ENCODE data around the gene MYO1G. TPM values are rescaled to one million over a fixed set of nuclear protein-coding genes. Genes with fewer than 3 reads are reported as not detected.

Gene MYO1G
- total and polyA plus RNA-seq, 12 donors, result 0.06 to 12.8 (median 3.8) TPM

GRCh38 chr7:44955733-44956132 lies 23.1 kb downstream of the MYO1G start:
- Histone ChIP-seq H3K27ac (no peak overlapping the region), H3K36me3 (replicated peaks in 1 of 2) (no peaks in the 10 kb centered on the region), H3K4me1 (replicated peaks in 1 of 2) (no peaks in the 10 kb centered on the region), H3K9me3 (replicated peaks in 1 of 3) (no peaks in the 10 kb centered on the region), H3K27me3 (no peaks in the 10 kb centered on the region), H3K4me3 (no peak overlapping the region)
- no peak for DNase-seq
- WGBS, 4 donors, result 45 to 67% (median 62%) methylated on average over 2 of the region's 2 CpGs
- intact Hi-C loops (cut with DNase I), result no loop called here
- no peak for TF ChIP-seq POLR2A (IDR thresholded peaks at IDR 0.05)
- TF ChIP-seq CTCF (IDR thresholded peaks at IDR 0.05), result no peak

GRCh38 chr7:44953156-44953555 lies 25.7 kb downstream of the MYO1G start:
- Histone ChIP-seq H3K9me3 (replicated peaks in 1 of 3) (no peaks in the 10 kb centered on the region), H3K4me1 (replicated peaks in 1 of 2) (no peaks in the 10 kb centered on the region)
- intact Hi-C loops (cut with DNase I), result no loop called here

GRCh38 chr7:44949303-44949702 lies 29.5 kb downstream of the MYO1G start:
- H3K36me3 ChIP-seq (replicated peaks in 1 of 2), result no peaks in the 10 kb centered on the region
- TF ChIP-seq POLR2A (IDR thresholded peaks at IDR 0.05) (no peak), CTCF (IDR thresholded peaks at IDR 0.05) (no peak)
- 79 to 88% (median 85%) methylated on average over 2 of the region's 2 CpGs for WGBS, 4 donors
- H3K9me3 ChIP-seq (replicated peaks in 1 of 3), result no peaks in the 10 kb centered on the region
- H3K27ac ChIP-seq, result no peak overlapping the region
- no peak overlapping the region for H3K4me3 ChIP-seq
- H3K4me1 ChIP-seq (replicated peaks in 1 of 2), result no peaks in the 10 kb centered on the region
- intact Hi-C loops (cut with DNase I), result no loop called here
- no peak for DNase-seq
- H3K27me3 ChIP-seq, result no peaks in the 10 kb centered on the region

More at GRCh38 chr7:44953156-44953555, 25.7 kb downstream of the MYO1G start:
- Histone ChIP-seq H3K4me3 (no peak overlapping the region), H3K27me3 (no peaks in the 10 kb centered on the region), H3K27ac (no peak overlapping the region), H3K36me3 (replicated peaks in 1 of 2) (no peaks in the 10 kb centered on the region)
- no peak for TF ChIP-seq POLR2A (IDR thresholded peaks at IDR 0.05)
- no peak for TF ChIP-seq CTCF (IDR thresholded peaks at IDR 0.05)
- WGBS, 4 donors, result 88 to 100% (median 93%) methylated on average over 1 to 2 of the region's 2 CpGs; no CpG with 5 or more reads in 1 of the 4 donors
- no peak for DNase-seq

- no peak for TF ChIP-seq POLR2A (IDR thresholded peaks at IDR 0.05)
- no peak for TF ChIP-seq CTCF (IDR thresholded peaks at IDR 0.05)
- Histone ChIP-seq H3K4me1 (replicated peaks in 1 of 2) (no peaks in the 10 kb centered on the region), H3K9me3 (replicated peaks in 1 of 3) (no peaks in the 10 kb centered on the region), H3K4me3 (no peak overlapping the region), H3K36me3 (replicated peaks in 1 of 2) (no peaks in the 10 kb centered on the region), H3K27me3 (no peaks in the 10 kb centered on the region), H3K27ac (no peak overlapping the region)
- no peak for DNase-seq
- 46 to 63% (median 55%) methylated on average over 1 of the region's 1 CpG for WGBS, 4 donors
- intact Hi-C loops (cut with DNase I), result no loop called here
Observed at GRCh38 chr7:44945479-44945878, 33.3 kb downstream of the MYO1G start.

All from adrenal gland (tissue), 12 donors.